Bronchial epithelial cell (primary cell): ENCODE data around the gene TPT1. TPM values are rescaled to one million over a fixed set of nuclear protein-coding genes. Genes with fewer than 3 reads are reported as not detected.

ENCODE experiments used
- DNase-seq: peaks from one replicate; pipeline ENCODE4 v3.0.0-alpha.2; 2010; ENCODE audit warnings: low read depth
- FAIRE-seq: peaks from 2 replicates; lab custom pipeline; 2011; peaks lifted over from hg19 to GRCh38; lab: Jason Lieb, UNC
- H3K27me3 ChIP-seq: 2 replicates; pipeline ENCODE4 v1.5.1; 2011; ENCODE audit warnings: low read length; ENCODE audit not compliant: control insufficient read depth, insufficient read depth
- H3K36me3 ChIP-seq: 2 replicates; pipeline ENCODE4 v1.5.1; 2011; ENCODE audit warnings: low read length; ENCODE audit not compliant: control insufficient read depth, insufficient read depth
- H3K4me3 ChIP-seq: 2 replicates; pipeline ENCODE4 v1.5.1; 2011; ENCODE audit warnings: mild to moderate bottlenecking, low read depth, low read length, control low read depth
- CTCF ChIP-seq: IDR thresholded peaks from 2 replicates; pipeline ENCODE4 v1.5.1; 2011; ENCODE audit warnings: mild to moderate bottlenecking, moderate library complexity, low read length, control low read depth, inconsistent platforms; ENCODE audit not compliant: insufficient read depth, severe bottlenecking
- total RNA-seq: library from RNA; depleted of rRNA; stranded (reverse); fragments of >200 nt; gene quantifications from 2 replicates; pipeline ENCODE4 v1.2.1, GENCODE V29; 2014

The TPT1 gene
- total RNA-seq, 1 donor from 2014 or later: 7,903 TPM

DNA sequence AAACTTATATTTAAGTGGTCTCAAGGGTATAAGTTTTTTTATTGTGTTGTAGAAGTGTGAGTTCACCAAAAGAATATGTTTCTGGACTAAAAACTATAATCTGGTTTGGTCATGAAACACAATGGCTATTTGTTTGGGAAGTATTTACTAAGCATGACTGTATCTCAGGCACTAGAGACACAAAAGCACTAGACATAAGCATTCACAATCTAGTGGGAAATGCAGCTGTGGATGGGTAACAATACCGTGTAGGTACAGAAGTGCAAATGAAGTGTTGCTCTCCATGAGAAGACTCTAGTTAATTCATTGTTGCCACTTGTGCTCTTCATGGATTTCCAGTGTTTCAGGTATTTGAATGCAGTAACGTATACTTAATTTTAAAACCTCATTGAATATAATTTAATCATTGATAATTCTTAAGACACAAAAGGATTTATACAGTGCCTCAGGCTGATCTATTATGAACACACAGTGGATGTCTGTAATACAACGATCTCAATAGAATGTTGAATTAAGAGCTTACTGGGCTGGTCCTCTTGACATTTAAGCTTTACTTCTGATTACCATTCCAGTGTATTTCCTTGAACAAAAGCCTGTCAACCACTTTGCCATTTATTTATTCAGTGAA lies 50.9 kb downstream of the TPT1 start:
- Histone ChIP-seq H3K4me3 (no peak overlapping the region), H3K27me3 (no peaks in the 10 kb centered on the region), H3K36me3 (no peaks in the 10 kb centered on the region)
- no peak for TF ChIP-seq CTCF
- no peak for FAIRE-seq
- no peak for DNase-seq

Other genes starting within 250 kb of the TPT1 start
- 33.4 and 42.4 TPM in 2 replicates for gene GTF2F2, start 220.7 kb downstream of the TPT1 start, total RNA-seq
- gene KCTD4, start 140.1 kb downstream of the TPT1 start, total RNA-seq: not detected in 2 replicates
- 13.8 and 18.4 TPM in 2 replicates for gene SLC25A30, start 77.2 kb upstream of the TPT1 start, total RNA-seq
- gene COG3, start 123.8 kb upstream of the TPT1 start, total RNA-seq: 42.2 and 47.4 TPM in 2 replicates